Colonic mucosa (tissue), 4 donors: ENCODE measurements around the gene EML6. TPM values are rescaled to one million over a fixed set of nuclear protein-coding genes. Genes with fewer than 3 reads are reported as not detected.
"Not testable (repeated sequence)": the region's sequence is repeated elsewhere in the genome, so short reads cannot be mapped to it uniquely, and the experiment has no call there.

Source experiments
- DNase-seq: peaks from one replicate; pipeline ENCODE4 v3.0.0-alpha.2; 2020
- H3K27ac ChIP-seq: fragments of 200-600 bp; one replicate; pipeline ENCODE4 v1.8.0; 2021
- H3K27me3 ChIP-seq: fragments of 200-600 bp; one replicate; pipeline ENCODE4 v1.8.0; 2021
- H3K36me3 ChIP-seq: fragments of 200-600 bp; one replicate; pipeline ENCODE4 v1.8.0; 2021
- H3K4me1 ChIP-seq: fragments of 200-600 bp; one replicate; pipeline ENCODE4 v1.8.0; 2021; ENCODE audit warnings: mild to moderate bottlenecking
- H3K4me3 ChIP-seq: fragments of 200-600 bp; one replicate; pipeline ENCODE4 v1.8.0; 2021
- H3K9ac ChIP-seq, 2 donors: one replicate each; pipeline ENCODE4 v1.7.0; 2013; ENCODE audit warnings: control low read depth in 2 of 2, low read depth in 2 of 2, low read length in 2 of 2
- H3K9me3 ChIP-seq: fragments of 200-600 bp; one replicate; pipeline ENCODE4 v1.8.0; 2021
- CTCF ChIP-seq: fragments of 200-600 bp; IDR thresholded peaks from one replicate; pipeline ENCODE4 v1.8.0; 2022; ENCODE audit warnings: antibody characterized with exemption, mild to moderate bottlenecking
- intact Hi-C: fragments of 100-400 bp; cut with DNase I; formaldehyde crosslinking; loops from one replicate; pipeline ENCODE4 v1.14.1; 2022
- total RNA-seq, 2 donors: library from RNA; stranded (reverse); fragmentation: NEBNext Ultra II Directional in 1 of 2; extraction: Animal tissue kit (Norgen Biotek cat#: 25700) in 1 of 2; gene quantifications; one replicate each; pipeline ENCODE4 v1.2.1, GENCODE V29; 2021
- donor health status: healthy.
- donor health status: DM: no; HTN: no; CAD: no.
- donor health status: DM: no; HTN: no; CAD: no.

The EML6 gene
- total RNA-seq, 2 donors from 2014 or later, result 2.1 to 2.5 TPM

GRCh38 chr2:54866868-54867267, 143.4 kb downstream of the EML6 start:
- no peak for TF ChIP-seq CTCF
- no peak for DNase-seq
- intact Hi-C loops, result no loop called here

GRCh38 chr2:54867457-54867856, 144.0 kb downstream of the EML6 start:
- H3K4me1 ChIP-seq, result no peaks in the 10 kb centered on the region
- intact Hi-C loops, result no loop called here
- H3K9ac ChIP-seq, result no peak overlapping the region
- no peak for TF ChIP-seq CTCF
- no peaks in the 10 kb centered on the region for H3K27me3 ChIP-seq
- H3K4me3 ChIP-seq, result no peak overlapping the region
- no peaks in the 10 kb centered on the region for H3K36me3 ChIP-seq
- H3K9me3 ChIP-seq, result no peaks in the 10 kb centered on the region
- no peak overlapping the region for H3K27ac ChIP-seq
- DNase-seq, result no peak

More at GRCh38 chr2:54866868-54867267, 143.4 kb downstream of the EML6 start:
- H3K9ac ChIP-seq, result no peak overlapping the region
- H3K4me3 ChIP-seq, result no peak overlapping the region
- H3K4me1 ChIP-seq, result no peaks in the 10 kb centered on the region
- H3K9me3 ChIP-seq, result no peaks in the 10 kb centered on the region
- no peaks in the 10 kb centered on the region for H3K36me3 ChIP-seq
- no peaks in the 10 kb centered on the region for H3K27me3 ChIP-seq
- no peak overlapping the region for H3K27ac ChIP-seq

- TF ChIP-seq CTCF, result no peak
- H3K27ac ChIP-seq, result no peak overlapping the region
- no peak overlapping the region for H3K9ac ChIP-seq
- no peak for DNase-seq
- intact Hi-C loops, result no loop called here
- H3K27me3 ChIP-seq, result no peaks in the 10 kb centered on the region
- H3K36me3 ChIP-seq, result no peaks in the 10 kb centered on the region
- H3K4me1 ChIP-seq, result no peaks in the 10 kb centered on the region
- no peak overlapping the region for H3K4me3 ChIP-seq
- no peaks in the 10 kb centered on the region for H3K9me3 ChIP-seq
Observed at GRCh38 chr2:54871457-54872107, 148.1 kb downstream of the EML6 start.

- Histone ChIP-seq H3K9ac (no peak overlapping the region), H3K9me3 (no peaks in the 10 kb centered on the region), H3K4me3 (no peak overlapping the region), H3K4me1 (no peaks in the 10 kb centered on the region), H3K27ac (no peak overlapping the region), H3K27me3 (no peaks in the 10 kb centered on the region), H3K36me3 (no peaks in the 10 kb centered on the region)
- no peak for TF ChIP-seq CTCF
- DNase-seq, result no peak
- intact Hi-C loops, result no loop called here
Observed at GRCh38 chr2:54872780-54873179, 149.3 kb downstream of the EML6 start.

GRCh38 chr2:54873236-54873635, 149.8 kb downstream of the EML6 start:
- H3K36me3 ChIP-seq, H3K4me3 ChIP-seq, H3K27ac ChIP-seq, intact Hi-C loops, H3K4me1 ChIP-seq, H3K9me3 ChIP-seq, H3K9ac ChIP-seq, H3K27me3 ChIP-seq: not testable (repeated sequence)
- DNase-seq, result peak; percentile 45

GRCh38 chr2:54876764-54877163, 153.3 kb downstream of the EML6 start:
- intact Hi-C loops, result no loop called here
- Histone ChIP-seq H3K4me1 (no peaks in the 10 kb centered on the region), H3K9ac (no peak overlapping the region), H3K4me3 (no peak overlapping the region), H3K27ac (no peak overlapping the region), H3K9me3 (no peaks in the 10 kb centered on the region), H3K27me3 (no peaks in the 10 kb centered on the region), H3K36me3 (no peaks in the 10 kb centered on the region)
- DNase-seq, result no peak
- no peak for TF ChIP-seq CTCF
